HepG2 (cell line): ENCODE measurements around the gene MED15. TPM values are rescaled to one million over a fixed set of nuclear protein-coding genes. Genes with fewer than 3 reads are reported as not detected.

Experiments
- EEA1 ChIP-seq: sonication (generic); formaldehyde crosslinking; IDR thresholded peaks from 2 replicates; pipeline ENCODE4 v1.5.1; 2020; ENCODE audit warnings: mild to moderate bottlenecking, missing genetic modification reagents, borderline replicate concordance
- GABPA ChIP-seq, 2 experiments: IDR thresholded peaks; 2 replicates each; pipeline ENCODE4 v1.6.1; 2011 to 2016; ENCODE audit warnings: low read depth in 2 of 2, low read length in 1 of 2, missing biosample characterization in 1 of 2, missing genetic modification characterization in 1 of 2
- GFI1 ChIP-seq: sonication (generic); formaldehyde crosslinking; IDR thresholded peaks from 2 replicates; pipeline ENCODE4 v1.5.0; 2020; ENCODE audit warnings: missing genetic modification reagents, mild to moderate bottlenecking, borderline replicate concordance
- KMT2A ChIP-seq: sonication (generic); formaldehyde crosslinking; IDR thresholded peaks from 2 replicates; pipeline ENCODE4 v1.4.0; 2020; ENCODE audit warnings: missing genetic modification reagents
- NR2C2 ChIP-seq: sonication (generic); formaldehyde crosslinking; IDR thresholded peaks from 2 replicates; pipeline ENCODE4 v1.4.0; 2020; ENCODE audit warnings: missing genetic modification reagents, mild to moderate bottlenecking, moderate library complexity, borderline replicate concordance
- ZGPAT ChIP-seq: IDR thresholded peaks from 2 replicates; pipeline ENCODE4 v1.6.1; 2016; ENCODE audit warnings: mild to moderate bottlenecking
- ZNF329 ChIP-seq: sonication (generic); formaldehyde crosslinking; IDR thresholded peaks from 2 replicates; pipeline ENCODE4 v1.9.0; 2021; ENCODE audit warnings: low read depth, mild to moderate bottlenecking, missing genetic modification reagents
- polyA plus RNA-seq, 8 experiments: library from polyadenylated mRNA; depleted of rRNA in 3 of 8; stranded (reverse) in 7 of 8; unstranded in 1 of 8; fragments of >200 nt; fragmentation: Illumina TruSeq in 4 of 8; extraction: Trizol in 4 of 8; gene quantifications; 2 replicates each; pipeline versions ENCODE4 v1.2.1 to v1.2.3, GENCODE V29; 2011 to 2016; ENCODE audit warnings: low read depth in 4 of 8, missing spikeins in 1 of 8, mixed read lengths in 1 of 8; ENCODE audit not compliant: insufficient read depth in 1 of 8
- total RNA-seq, 5 experiments: library from RNA; depleted of rRNA; stranded (reverse); fragments of >200 nt; fragmentation: Illumina TruSeq; extraction: Trizol; gene quantifications; 2 replicates each; pipeline ENCODE4 v1.2.3, GENCODE V29; 2016; ENCODE audit warnings: low read depth in 1 of 5
- TF ChIP-seq, protein P1 (sequence below): sonication (generic); formaldehyde crosslinking; IDR thresholded peaks from 2 replicates; pipeline ENCODE4 v1.5.0; 2020; ENCODE audit warnings: mild to moderate bottlenecking, missing genetic modification reagents
- TF ChIP-seq, protein P2 (sequence below): sonication (generic); formaldehyde crosslinking; IDR thresholded peaks from 2 replicates; pipeline ENCODE4 v1.5.0; 2020; ENCODE audit warnings: mild to moderate bottlenecking, missing genetic modification reagents
- TF ChIP-seq, protein P3 (sequence below): sonication (generic); formaldehyde crosslinking; IDR thresholded peaks from 2 replicates; pipeline ENCODE4 v1.5.0; 2020; ENCODE audit warnings: mild to moderate bottlenecking, missing genetic modification reagents, borderline replicate concordance

The MED15 gene
- total and polyA plus RNA-seq, 2 of the 13 experiments (the other 11 are each of a cell fraction or from before 2014, with no cell fraction given) = 14.3 to 27.0 TPM

DNA sequence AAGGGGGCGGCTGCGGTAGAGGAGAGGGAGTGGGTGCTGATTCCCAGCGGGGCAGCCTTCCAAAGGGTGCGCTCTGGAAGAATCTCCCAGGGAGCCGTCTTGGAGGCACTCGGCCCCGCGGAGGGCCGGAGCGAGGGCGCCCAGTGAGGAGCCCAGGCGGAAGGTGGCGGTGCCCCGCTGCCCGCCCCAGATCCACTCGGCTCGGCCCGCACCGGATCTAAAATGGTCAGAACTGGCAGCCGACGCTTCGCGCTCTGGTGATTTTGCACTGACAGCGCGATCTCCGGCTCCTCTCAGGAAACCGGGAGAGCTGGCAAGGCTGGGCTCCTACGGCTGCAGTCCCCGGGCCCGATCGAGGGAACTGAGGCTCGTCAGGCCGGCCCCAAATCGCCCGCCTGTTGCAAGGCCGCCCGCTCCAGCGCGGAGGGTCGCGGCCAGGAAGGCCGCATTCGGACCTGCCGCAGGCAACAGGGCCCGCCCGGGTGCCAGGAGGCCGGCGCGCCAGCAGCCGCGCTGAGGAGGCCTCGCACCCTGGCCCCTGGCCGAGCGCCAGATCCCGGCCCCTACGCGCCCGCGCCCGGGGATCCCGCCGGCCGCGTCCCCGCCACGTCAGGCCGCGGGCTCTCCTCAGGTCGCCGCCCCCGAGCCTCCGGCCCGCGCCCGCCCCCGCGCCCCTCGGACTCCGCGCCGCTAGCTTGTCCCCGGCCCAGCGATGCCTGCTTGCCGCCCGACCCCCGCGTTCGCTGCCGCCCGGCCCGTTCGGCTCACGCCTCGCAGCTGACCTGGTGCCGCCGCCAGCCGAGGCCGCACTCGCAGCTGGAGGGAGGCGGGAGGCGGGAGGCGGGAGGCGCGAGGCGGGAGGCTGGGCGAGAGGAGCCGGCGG lies 12.2 kb upstream of the MED15 start, which contains the start of gene KLHL22 (continued):
- TF ChIP-seq, protein P1, sequence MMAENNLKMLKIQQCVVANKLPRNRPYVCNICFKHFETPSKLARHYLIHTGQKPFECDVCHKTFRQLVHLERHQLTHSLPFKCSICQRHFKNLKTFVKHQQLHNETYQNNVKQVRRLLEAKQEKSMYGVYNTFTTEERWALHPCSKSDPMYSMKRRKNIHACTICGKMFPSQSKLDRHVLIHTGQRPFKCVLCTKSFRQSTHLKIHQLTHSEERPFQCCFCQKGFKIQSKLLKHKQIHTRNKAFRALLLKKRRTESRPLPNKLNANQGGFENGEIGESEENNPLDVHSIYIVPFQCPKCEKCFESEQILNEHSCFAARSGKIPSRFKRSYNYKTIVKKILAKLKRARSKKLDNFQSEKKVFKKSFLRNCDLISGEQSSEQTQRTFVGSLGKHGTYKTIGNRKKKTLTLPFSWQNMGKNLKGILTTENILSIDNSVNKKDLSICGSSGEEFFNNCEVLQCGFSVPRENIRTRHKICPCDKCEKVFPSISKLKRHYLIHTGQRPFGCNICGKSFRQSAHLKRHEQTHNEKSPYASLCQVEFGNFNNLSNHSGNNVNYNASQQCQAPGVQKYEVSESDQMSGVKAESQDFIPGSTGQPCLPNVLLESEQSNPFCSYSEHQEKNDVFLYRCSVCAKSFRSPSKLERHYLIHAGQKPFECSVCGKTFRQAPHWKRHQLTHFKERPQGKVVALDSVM (CRISPR knock-in tag) = peak; percentile 58; the same call in 1 of the 2 replicates
- TF ChIP-seq ZNF329 (peak; percentile 77; the same call in 1 of the 2 replicates), NR2C2 (0 out of 2 replicates have a peak, but pooled peaks have one; percentile 39), GFI1 (CRISPR knock-in tag) (peak; percentile 8; the same call in 1 of the 2 replicates), EEA1 (CRISPR knock-in tag) (peak; percentile 21; the same call in 1 of the 2 replicates), GABPA (IDR thresholded peaks at IDR 0.05; ENCODE audit: low read depth, low read length) (no peak), GABPA (CRISPR knock-in tag; IDR thresholded peaks at IDR 0.05; ENCODE audit: low read depth) (no peak), KMT2A (CRISPR knock-in tag) (peak; percentile 58; the same call in 1 of the 2 replicates), ZGPAT (peak; percentile 35; the same call in 1 of the 2 replicates)
- TF ChIP-seq, protein P2, sequence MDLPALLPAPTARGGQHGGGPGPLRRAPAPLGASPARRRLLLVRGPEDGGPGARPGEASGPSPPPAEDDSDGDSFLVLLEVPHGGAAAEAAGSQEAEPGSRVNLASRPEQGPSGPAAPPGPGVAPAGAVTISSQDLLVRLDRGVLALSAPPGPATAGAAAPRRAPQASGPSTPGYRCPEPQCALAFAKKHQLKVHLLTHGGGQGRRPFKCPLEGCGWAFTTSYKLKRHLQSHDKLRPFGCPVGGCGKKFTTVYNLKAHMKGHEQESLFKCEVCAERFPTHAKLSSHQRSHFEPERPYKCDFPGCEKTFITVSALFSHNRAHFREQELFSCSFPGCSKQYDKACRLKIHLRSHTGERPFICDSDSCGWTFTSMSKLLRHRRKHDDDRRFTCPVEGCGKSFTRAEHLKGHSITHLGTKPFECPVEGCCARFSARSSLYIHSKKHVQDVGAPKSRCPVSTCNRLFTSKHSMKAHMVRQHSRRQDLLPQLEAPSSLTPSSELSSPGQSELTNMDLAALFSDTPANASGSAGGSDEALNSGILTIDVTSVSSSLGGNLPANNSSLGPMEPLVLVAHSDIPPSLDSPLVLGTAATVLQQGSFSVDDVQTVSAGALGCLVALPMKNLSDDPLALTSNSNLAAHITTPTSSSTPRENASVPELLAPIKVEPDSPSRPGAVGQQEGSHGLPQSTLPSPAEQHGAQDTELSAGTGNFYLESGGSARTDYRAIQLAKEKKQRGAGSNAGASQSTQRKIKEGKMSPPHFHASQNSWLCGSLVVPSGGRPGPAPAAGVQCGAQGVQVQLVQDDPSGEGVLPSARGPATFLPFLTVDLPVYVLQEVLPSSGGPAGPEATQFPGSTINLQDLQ (CRISPR knock-in tag) = peak; percentile 45
- TF ChIP-seq, protein P3, sequence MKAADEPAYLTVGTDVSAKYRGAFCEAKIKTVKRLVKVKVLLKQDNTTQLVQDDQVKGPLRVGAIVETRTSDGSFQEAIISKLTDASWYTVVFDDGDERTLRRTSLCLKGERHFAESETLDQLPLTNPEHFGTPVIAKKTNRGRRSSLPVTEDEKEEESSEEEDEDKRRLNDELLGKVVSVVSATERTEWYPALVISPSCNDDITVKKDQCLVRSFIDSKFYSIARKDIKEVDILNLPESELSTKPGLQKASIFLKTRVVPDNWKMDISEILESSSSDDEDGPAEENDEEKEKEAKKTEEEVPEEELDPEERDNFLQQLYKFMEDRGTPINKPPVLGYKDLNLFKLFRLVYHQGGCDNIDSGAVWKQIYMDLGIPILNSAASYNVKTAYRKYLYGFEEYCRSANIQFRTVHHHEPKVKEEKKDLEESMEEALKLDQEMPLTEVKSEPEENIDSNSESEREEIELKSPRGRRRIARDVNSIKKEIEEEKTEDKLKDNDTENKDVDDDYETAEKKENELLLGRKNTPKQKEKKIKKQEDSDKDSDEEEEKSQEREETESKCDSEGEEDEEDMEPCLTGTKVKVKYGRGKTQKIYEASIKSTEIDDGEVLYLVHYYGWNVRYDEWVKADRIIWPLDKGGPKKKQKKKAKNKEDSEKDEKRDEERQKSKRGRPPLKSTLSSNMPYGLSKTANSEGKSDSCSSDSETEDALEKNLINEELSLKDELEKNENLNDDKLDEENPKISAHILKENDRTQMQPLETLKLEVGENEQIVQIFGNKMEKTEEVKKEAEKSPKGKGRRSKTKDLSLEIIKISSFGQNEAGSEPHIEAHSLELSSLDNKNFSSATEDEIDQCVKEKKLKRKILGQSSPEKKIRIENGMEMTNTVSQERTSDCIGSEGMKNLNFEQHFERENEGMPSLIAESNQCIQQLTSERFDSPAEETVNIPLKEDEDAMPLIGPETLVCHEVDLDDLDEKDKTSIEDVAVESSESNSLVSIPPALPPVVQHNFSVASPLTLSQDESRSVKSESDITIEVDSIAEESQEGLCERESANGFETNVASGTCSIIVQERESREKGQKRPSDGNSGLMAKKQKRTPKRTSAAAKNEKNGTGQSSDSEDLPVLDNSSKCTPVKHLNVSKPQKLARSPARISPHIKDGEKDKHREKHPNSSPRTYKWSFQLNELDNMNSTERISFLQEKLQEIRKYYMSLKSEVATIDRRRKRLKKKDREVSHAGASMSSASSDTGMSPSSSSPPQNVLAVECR (CRISPR knock-in tag) = no peak; the same call in 1 of the 2 replicates
- TF ChIP-seq, all 625 proteins: peak for 91
